GM18508 (cell line): ENCODE data around the gene FLT4.

ENCODE experiments used
- ATAC-seq: cut with Tn5 transposase; IDR thresholded peaks from one replicate; pipeline ENCODE4 v1.9.1; 2021; ENCODE audit warnings: moderate number of reproducible peaks; ENCODE audit not compliant: insufficient read depth, unreplicated experiment

FLT4 gene

DNA sequence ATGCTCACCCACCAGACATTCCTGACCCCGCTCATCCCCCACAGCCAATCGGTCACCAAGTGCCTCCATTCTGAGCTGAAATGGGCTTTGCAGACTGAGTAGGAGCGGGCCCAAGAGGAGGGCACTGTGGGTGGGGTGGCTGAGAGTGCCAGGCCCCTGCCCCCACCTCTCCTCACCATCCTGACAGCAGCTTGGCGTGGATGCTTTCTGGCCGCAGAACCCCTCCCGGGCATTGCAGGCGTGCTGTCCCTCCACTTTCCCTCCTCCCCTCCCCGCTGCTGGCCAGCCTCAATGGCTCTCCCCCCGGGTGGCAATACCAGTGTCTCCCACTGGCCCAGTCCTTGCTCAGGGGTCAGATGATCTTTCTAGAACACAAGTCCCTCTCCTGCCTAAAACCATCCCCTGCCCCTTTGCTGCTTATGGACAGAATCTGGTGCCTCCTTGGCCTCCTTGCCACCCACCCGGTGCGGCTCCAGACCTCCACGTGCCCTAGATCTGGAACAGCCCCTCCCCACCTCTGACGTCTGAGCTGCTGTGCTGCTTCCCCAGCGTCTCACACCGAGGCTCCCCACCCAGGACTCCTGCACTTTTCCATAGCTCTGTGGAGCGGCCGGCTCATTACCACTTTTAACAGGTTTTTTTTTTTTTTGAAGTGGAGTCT is 6.1 kb downstream of the FLT4 start:
- ATAC-seq = no peak

DNA sequence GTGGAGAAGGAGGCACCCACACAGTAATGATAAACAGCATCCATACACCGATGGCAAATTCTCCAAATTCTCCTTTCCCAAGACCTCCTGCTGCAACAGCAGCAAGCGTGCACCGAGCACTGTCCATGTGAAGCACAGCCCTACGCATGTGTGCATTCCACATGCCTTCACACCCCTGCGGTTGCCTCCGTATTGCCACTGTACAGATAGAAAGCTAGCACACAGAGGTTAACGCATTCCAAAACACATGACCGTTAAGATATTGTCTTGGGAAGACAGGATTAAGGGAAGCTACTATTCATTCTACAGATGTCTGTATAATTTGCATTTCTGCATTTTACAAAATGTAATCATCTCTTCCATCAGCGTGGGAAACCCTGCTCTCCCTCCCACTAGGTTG is 6.6 kb downstream of the FLT4 start:
- ATAC-seq = no peak

DNA sequence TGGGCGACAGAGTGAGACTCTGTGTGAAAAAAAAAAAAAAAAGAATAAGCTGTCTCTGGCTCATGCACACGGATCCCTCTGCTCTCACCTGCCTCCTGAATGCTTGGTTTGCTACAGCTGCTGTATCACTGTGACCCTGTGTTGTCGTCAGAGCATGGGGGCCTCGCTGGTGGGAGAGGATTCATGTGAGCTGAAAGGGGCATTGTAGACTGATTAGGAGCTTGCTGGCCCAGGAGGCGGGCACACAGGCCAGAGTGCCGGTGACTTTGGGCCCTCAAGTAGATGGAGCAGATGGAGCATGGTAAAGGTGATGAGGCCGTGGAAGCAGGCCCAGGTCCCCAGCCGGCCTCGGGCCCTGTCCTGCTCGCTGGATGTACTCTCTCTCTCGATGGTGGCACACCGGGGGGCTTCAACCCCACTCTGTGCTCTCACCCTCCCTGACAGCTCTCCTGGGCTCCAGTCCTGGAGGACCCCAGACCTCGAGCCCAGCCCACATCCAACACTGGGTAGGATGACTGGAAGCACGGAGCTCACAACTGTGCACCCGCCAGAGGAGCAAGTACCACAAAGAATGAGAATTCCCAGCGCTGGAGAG is 7.1 kb downstream of the FLT4 start:
- no peak for ATAC-seq

DNA sequence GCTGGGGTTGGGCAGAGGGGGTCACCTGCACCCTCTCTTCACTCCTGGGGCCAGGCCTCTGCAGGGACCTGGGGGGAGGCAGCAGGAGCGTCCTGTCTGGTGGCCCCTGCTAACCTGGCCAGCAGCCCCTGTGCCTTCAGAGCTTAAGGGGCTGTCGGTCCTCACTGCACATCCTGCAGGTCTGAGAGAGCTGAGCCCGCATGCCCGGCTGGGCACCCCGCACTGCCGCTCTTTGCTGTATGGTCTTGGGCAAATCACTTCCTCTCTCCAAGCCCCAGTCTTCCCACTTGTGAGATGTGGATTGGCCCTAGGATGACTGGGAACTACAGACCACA is 7.9 kb downstream of the FLT4 start:
- ATAC-seq = no peak

DNA sequence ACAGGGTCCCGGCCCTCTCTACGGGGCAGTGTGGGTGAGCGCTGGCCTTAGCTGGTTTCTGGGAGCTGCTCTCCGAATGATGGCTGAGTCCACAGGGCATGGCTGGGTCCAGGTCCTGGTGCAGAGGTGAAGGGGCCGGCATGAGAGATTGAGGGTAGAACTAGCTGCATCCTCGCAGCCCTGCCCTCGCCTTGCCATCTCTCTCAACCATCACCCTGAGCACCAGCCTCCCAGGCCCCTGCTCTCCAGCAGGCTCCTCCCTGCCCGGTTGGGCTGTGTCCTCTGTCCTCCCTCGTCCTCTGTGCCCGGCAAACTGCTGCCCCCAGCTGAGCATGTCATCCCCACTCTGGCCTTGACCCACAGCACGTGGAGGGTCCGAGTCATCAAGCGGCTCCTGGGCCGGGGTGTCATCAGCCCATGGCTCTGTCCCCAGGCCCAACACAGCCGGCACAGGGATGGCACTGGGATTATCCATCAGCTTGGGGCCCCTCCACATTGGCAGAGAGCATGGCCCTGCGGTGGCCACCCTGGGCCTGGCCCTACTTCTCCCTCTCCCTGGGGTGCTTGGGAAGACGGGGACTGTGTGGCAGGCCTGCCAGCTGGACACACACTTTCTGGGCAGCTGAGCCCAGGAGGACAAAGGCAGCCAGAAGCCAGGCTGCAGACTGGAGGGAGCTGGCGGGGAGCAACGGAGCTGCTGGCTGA is 8.4 kb downstream of the FLT4 start:
- no peak for ATAC-seq

DNA sequence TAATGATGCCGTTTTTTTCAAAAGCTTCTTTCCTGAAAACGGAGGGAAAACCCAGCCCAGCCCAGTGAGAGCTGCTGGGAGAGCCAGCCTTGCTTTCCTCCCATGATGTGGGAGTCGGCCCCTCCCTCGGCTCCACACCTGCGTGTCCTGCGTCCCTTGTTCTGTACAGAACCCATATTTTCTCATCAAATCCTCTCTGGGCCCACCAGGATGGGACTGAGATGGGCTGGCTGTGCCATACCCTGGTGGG is 8.9 kb downstream of the FLT4 start:
- no peak for ATAC-seq

DNA sequence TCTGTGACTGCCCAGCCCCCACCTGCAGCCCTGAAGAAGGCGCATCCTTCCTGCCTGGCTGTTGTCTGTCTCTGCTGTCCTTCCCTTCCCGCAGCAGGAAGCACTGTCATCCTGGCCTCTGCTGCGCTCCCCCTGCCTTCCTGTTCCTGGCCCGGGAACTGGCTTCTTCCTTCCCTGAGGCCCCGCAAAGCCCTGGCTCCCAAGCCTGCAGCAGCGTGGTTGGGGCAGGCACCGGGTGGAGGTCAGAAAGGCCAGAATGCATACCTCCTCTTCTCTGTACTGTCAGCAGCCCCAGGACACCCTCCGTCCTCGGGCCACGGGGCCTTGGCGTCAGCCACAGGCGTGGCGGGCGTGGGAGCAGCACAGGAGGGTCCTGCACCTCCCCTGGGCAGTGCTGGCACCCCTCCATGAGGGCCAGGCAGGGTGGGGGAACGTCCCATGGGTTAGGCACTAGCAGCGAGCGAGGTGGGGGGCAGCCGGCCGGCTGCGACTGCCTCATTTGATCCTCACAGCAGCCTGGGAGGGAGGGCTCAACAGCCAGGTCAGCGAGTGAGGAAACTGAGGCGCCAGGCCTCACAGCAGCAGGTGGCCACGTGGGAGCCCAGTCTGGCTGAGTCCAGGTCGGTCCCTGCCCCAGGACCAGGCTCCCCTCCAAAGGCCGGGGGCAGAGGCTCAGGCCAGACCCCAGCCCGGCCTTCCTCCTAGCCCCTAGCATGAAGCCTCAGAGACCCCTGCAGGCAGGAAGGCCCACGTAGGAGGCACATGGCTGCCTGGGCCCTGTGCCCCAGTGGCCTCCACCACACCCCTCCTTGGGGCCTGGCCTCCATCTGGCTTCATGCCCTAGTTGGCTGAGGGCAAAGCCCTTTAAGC is 9.4 kb downstream of the FLT4 start:
- ATAC-seq = no peak

DNA sequence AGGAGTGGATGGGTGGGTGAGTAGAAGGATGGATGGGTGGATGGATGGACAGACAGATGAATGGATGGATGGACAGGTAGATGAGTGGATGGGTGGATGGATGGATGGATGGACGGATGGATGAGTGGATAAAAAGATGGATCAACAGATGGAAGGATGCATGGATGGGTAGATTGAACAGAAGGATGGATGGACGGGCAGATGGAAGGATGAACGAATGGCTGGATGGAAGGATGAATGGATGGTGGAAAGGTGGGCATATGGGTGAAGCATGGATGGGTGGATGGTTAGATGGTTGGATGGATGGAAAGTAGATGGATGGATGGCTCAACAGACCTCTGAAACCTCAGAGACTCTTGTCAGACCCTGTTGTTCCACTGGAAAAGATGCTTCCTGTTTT is 10.1 kb downstream of the FLT4 start:
- no peak for ATAC-seq

DNA sequence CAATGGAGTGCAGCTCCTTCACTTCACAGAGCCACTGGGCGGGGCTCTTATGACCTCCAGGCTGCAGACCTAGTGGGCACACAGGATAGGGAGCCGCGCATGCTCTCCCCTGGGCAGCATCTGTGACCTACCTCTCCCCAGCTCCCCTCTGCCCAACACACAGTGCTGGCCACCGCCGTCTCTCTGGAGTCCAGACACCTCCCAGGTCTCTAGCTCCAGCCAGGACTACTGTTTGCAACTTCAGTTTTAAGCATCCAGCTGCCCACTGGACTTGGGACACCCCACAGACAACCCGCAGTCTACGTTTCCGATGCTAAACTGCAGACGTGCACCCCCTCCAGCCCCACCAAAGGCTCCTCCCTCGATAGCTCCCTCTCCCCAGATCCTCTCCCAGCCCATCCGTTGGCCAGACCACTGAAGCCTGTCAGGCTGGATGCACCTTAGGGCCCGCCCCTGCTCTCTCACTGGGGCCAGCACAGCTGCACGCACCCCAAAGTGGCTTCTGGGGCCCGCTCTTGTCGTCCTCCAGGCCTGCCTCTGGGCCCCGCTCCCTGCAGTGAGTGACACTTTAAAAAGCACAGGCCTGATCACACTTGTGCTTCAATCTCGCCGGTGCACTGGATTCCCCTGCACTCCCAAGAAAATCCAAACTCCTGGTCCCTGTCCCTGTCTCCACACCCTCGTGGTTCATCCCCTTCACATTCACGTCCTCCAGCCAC is 11.3 kb downstream of the FLT4 start:
- no peak for ATAC-seq

DNA sequence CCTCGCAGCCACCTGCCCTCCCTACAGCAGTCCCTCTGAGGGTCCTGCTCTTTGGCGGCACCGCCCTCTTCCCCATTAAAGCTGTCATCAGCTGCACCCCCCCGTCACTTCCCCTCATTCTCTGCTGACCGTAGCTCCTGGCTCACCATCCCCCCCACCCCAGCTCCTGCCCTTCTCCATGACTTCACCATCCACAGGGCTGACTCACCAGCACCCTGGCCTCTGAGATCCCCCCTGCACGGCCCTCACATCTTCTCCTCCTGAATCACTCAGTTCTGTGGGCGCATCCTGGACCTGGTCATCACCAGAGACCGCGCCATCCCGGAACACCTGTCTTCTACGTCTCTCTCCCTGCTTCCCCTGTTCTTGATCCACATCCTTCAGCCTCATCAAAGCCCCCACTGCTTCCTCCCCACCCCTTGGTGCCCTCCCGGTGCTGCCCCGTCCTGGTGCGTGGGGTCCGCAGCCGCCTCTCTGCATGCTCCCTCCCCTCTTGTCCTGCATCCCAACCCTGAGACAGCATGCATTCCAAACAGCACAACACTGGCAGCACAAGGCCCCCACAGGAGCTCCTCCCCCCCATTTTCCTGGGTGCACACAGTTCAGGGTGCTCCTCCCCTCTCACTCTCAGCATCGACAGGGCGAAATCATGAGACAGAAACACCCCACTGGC is 12.9 kb downstream of the FLT4 start:
- no peak for ATAC-seq

DNA sequence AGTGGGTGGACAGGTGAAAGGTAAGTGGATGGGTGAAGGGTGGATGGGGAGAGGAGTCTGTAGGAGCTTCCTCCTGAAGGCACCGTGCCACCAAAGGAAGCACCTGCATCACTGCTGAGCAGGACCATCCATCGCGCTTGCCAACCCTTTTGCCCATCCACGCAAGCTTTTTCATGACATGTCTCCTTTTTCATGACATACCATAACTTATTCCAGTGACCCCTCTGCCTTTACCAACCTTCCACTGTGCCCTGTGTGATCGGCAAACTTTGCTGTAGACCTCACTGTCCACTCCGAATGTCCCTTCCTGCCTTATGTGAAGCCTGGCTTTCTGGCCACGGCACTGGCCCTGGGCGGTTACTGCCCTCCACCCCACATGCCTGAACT is 13.4 kb downstream of the FLT4 start:
- ATAC-seq = no peak

DNA sequence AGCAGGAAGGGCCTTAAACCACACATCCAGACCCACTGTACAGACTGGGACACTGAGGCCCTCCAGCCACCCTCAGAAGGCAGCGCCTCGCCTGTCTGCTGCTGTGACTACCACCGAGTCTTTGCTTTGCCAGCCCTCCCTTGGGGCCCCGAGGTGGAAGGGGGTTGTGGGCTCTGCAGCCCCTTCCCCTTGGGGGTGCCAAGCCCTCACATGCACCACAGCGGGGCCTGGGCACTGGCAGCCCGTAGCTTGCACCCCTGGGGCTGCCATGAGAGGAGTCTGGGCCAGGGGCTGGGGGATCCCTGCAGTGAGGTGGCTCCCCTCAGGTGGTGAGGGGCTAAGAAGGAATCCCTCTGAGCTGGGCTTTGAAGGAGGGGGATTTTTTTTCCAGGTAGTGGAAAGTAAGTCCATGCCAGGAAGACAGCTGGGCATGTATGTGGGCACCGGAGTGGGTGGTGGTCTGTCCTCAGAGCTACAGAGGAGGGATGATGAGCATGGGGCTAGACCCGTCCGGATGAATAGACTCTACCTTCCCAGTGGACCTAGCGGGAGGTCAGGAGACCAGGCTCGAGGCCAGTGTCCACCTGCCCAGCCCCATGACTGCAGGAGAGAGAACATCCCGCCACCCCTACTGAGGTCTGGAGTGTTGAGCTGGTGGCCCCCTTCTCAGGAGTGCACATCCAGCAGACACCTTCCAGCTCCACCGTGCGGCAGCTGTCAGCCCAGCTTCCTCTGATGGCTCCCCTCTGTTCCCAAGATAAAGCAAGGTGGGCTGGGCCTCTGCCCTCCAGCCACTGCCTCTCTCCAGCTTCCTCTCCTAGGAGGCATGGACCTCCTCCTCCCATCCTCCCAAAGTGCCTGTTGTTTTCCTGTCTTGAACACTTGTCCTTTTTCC is 15.9 kb downstream of the FLT4 start:
- ATAC-seq = no peak

DNA sequence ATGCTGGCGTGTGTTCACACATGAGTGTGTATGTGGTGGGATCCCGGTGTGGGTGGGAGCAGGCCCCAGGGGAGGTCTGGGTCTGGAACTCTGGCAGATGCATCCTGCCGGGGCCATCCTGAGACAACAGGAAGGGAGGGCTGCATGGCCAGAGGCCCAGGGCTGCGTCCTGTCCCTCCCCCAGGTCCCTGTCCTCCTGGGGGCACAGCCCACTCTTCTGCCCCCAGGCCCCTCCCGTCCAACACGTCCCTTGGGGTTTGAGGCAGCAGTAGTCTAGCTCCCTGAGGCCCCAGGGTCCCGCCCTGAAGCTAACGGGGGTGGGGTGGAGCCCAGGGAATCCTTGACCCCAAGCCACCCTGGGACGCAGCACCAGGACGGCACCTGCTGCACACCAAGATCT is 16.6 kb downstream of the FLT4 start:
- ATAC-seq = no peak

DNA sequence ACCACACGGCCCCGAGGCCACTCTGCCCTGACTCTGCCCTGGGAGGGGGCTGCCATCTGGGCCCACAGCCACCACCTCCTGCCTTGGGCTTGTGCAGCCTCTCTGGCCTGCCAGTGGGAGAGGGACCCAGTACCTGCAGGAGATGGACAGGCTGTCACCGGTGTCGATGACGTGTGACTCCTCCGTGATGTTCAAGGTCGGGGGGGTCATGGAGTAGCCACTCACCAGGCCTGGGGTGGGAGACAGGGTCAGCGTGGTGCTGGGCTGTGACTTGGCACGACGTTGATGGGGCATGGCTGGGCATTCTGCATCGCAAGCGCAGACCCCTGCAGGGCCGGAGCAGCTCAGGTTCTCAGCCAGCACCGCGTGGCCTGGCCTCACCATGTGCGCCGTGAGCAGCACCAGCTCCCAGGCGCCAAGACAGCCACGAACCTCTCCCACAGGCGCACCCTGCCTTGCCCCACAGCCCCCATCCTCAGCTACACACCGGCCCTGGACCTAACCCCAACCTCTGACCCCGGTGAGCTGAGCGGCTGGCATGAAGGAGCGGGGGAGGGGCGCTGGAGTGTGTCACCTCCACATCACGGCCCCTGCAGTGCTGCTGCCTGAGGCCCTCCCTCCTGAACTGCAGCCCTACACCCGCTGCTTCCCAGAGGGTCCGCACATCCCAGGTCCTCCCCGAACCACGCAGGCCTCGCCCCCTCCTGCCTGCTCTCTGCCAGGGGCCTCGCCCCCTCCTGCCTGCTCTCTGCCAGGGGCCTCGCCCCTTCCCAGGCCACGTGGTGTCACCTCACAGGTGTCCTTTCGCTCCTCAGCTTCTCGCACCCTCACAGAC is 17.6 kb downstream of the FLT4 start:
- no peak for ATAC-seq

DNA sequence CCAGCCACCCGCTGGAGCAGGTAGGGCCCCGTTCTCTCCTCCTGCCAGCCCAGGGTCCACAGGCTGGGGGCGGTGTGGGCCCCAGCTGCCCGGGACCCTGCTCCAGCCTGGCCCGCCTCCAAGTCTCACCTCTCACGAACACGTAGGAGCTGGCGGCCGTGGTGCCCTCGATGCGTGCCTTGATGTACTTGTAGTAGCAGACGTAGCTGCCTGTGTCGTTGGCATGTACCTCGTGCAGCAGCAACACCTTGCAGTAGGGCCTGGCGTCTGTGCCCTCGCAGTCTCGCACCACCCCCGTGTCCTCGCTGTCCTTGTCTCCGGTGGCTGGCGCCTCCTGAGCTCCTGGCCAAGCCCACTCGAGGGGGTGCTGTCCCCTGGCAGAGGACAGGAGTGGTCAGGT is 19.0 kb downstream of the FLT4 start:
- no peak for ATAC-seq

DNA sequence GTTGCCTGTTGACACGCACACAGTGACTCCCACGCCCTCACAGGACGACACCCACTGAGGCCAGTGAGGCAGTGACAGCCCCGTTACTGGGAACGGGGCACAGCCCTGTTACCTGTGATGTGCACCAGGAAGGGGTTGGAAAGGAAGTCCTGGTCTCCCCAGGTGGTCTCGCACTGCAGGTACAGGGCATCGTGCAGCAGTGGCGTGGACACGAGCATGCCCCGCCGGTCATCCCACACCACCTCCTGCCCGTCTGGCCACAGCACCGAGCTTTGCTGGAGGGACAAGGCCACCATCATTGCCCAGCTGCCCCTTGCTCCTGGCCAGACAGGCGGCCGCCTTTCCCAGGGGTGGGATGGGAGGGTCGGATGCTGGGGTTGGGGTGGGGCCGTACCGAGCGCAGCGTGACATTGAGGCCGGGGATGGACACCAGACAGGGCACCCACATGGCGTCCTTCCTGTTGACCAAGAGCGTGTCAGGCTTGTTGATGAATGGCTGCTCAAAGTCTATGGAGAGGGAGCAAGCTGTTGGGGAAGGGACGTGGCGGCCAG is 19.5 kb downstream of the FLT4 start:
- no peak for ATAC-seq

DNA sequence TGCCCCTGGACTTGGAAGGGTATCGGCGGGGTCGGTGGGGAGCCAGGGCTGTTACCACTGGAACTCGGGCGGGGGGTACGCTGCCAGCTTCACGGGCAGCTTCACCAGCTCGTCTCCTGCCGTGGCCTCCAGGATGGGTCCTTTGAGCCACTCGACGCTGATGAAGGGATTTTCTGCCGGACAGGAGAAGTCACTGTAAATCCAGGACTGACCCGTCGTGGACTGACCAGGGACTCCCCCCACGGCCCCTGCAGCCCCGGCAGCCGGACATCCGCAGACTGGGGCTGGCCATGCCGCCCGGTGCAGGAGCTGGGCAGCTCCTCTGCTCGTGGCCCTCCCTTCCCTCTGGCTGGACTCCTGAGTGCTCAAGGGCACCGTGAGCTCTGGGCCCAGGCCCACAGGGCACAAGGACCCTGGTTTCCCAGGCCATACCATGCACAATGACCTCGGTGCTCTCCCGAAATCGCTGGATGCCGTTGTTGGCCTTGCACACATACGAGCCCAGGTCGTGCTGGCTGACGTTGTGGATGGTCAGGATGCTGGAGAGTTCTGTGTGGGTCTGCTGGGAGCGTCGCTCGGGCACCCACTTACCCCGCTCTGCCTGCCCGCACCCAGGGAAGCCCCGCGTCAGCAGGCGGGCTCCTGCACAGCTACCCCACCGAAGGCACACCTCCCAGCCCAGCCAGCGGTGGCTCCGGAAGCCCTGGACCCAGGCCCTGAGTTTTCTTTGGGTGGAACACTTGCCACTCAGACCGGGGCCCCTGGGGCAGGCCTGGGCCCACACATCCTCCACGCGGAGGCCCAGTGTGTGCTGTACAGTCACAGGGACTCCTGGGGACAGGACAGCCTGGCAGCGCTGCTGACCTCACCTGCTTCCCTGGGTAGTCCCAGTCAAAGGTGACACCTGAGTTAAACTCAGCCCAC is 20.3 kb downstream of the FLT4 start:
- ATAC-seq = no peak
